IMR-90 (cell line): ENCODE data around the gene HDAC8. TPM values are rescaled to one million over a fixed set of nuclear protein-coding genes. Genes with fewer than 3 reads are reported as not detected.
"Not testable (repeated sequence)": the region's sequence is repeated elsewhere in the genome, so short reads cannot be mapped to it uniquely, and the experiment has no call there.

Experiments used
- ATAC-seq: fragments of 200-7000 bp; cut with Tn5 transposase; 2 replicates; pipeline ENCODE4 v1.9.1; 2020; ENCODE audit warnings: low read depth, mild to moderate bottlenecking, moderate library complexity
- BruUV-seq: library from RNA; stranded (reverse); fragments of 400-500 nt; replicated peaks from 2 replicates; lab custom pipeline; 2021; lab: Mats Ljungman, UMichigan
- CTCF ChIA-PET: fragments of 300-600 bp; formaldehyde crosslinking; extraction: SDS; loops from one replicate; lab custom pipeline; 2021; ENCODE audit warnings: antibody characterized with exemption; lab: Yijun Ruan, JAX
- POLR2A ChIA-PET: fragments of 300-600 bp; sonication (Branson Sonifier 250); formaldehyde crosslinking; loops from one replicate; lab custom pipeline; 2022; ENCODE audit warnings: antibody characterized with exemption; ENCODE audit not compliant: unreplicated experiment; lab: Charles Lee
- DNase-seq: peaks from one replicate; pipeline ENCODE4 v3.0.0; 2013
- H2AFZ ChIP-seq: replicated peaks from 2 replicates; pipeline ENCODE3; 2013; ENCODE audit warnings: low read length, mild to moderate bottlenecking; ENCODE audit not compliant: poor library complexity
- H2AK5ac ChIP-seq: 2 replicates; pipeline ENCODE4 v1.6.1; 2013; ENCODE audit warnings: low read depth, low read length, inconsistent platforms
- H2AK9ac ChIP-seq: replicated peaks from 2 replicates; pipeline ENCODE3; 2013; ENCODE audit warnings: mild to moderate bottlenecking, low read depth, low read length, moderate library complexity; ENCODE audit not compliant: poor library complexity
- H2BK120ac ChIP-seq: 2 replicates; pipeline ENCODE4 v1.6.1; 2013; ENCODE audit warnings: low read depth, low read length, inconsistent platforms
- H2BK15ac ChIP-seq: 3 replicates; pipeline ENCODE4 v1.6.1; 2013; ENCODE audit warnings: low read depth, low read length, inconsistent platforms
- H2BK20ac ChIP-seq: 2 replicates; pipeline ENCODE4 v1.6.1; 2013; ENCODE audit warnings: low read depth, mild to moderate bottlenecking, inconsistent platforms, low read length, moderate library complexity
- H2BK5ac ChIP-seq: 2 replicates; pipeline ENCODE4 v1.6.1; 2013; ENCODE audit warnings: mild to moderate bottlenecking, low read depth, low read length, inconsistent platforms; ENCODE audit not compliant: poor library complexity, severe bottlenecking
- H3K14ac ChIP-seq: replicated peaks from 2 replicates; pipeline ENCODE4 v1.6.1; 2013; ENCODE audit warnings: low read depth, low read length, inconsistent platforms
- H3K18ac ChIP-seq: 2 replicates; pipeline ENCODE4 v1.6.1; 2013; ENCODE audit warnings: low read depth, low read length, control low read depth
- H3K23ac ChIP-seq: 2 replicates; pipeline ENCODE4 v1.6.1; 2013; ENCODE audit warnings: low read depth, low read length, inconsistent platforms
- H3K27ac ChIP-seq: 2 replicates; pipeline ENCODE4 v1.5.1; 2013; ENCODE audit warnings: mild to moderate bottlenecking, control low read depth, low read length; ENCODE audit not compliant: insufficient read depth
- H3K27me3 ChIP-seq: 2 replicates; pipeline ENCODE4 v1.6.1; 2013; ENCODE audit warnings: low read length; ENCODE audit not compliant: control insufficient read depth, insufficient read depth
- H3K36me3 ChIP-seq: 2 replicates; pipeline ENCODE4 v1.6.1; 2013; ENCODE audit warnings: low read length, mixed read lengths; ENCODE audit not compliant: control insufficient read depth, insufficient read depth
- H3K4ac ChIP-seq: 2 replicates; pipeline ENCODE4 v1.6.1; 2013; ENCODE audit warnings: low read depth, low read length, inconsistent platforms
- H3K4me1 ChIP-seq: 2 replicates; pipeline ENCODE4 v1.6.1; 2013; ENCODE audit warnings: low read length, mixed read lengths; ENCODE audit not compliant: control insufficient read depth, insufficient read depth
- H3K4me2 ChIP-seq: 2 replicates; pipeline ENCODE4 v1.6.1; 2013; ENCODE audit warnings: low read depth, mild to moderate bottlenecking, control low read depth, low read length, moderate library complexity
- H3K4me3 ChIP-seq: 2 replicates; pipeline ENCODE4 v1.5.1; 2013; ENCODE audit warnings: low read depth, mild to moderate bottlenecking, control low read depth, low read length, moderate library complexity; ENCODE audit not compliant: insufficient read depth
- H3K56ac ChIP-seq: 2 replicates; pipeline ENCODE4 v1.6.1; 2013; ENCODE audit warnings: low read length, inconsistent platforms; ENCODE audit not compliant: insufficient read depth; ENCODE audit errors: extremely low read depth
- H3K79me1 ChIP-seq, 2 experiments: 2 replicates each; pipeline ENCODE4 v1.6.1; 2013; ENCODE audit warnings: low read length in 2 of 2, inconsistent platforms in 1 of 2, low read depth in 1 of 2
- H3K9ac ChIP-seq: 2 replicates; pipeline ENCODE4 v1.6.1; 2013; ENCODE audit warnings: low read depth, low read length, control low read depth
- H3K9me1 ChIP-seq: 2 replicates; pipeline ENCODE4 v1.6.1; 2013; ENCODE audit warnings: low read length, inconsistent platforms; ENCODE audit not compliant: insufficient read depth
- H3K9me3 ChIP-seq: 2 replicates; pipeline ENCODE4 v1.6.1; 2013; ENCODE audit warnings: low read length; ENCODE audit not compliant: control insufficient read depth, insufficient read depth
- H4K20me1 ChIP-seq: 2 replicates; pipeline ENCODE4 v1.6.1; 2013; ENCODE audit warnings: low read length, inconsistent platforms; ENCODE audit not compliant: insufficient read depth
- H4K5ac ChIP-seq: 2 replicates; pipeline ENCODE4 v1.6.1; 2013; ENCODE audit warnings: mild to moderate bottlenecking, low read depth, low read length, control low read depth
- H4K8ac ChIP-seq, 2 experiments: 2 replicates each; pipeline ENCODE4 v1.6.1; 2013; ENCODE audit warnings: low read depth in 2 of 2, low read length in 2 of 2, control low read depth in 1 of 2, inconsistent platforms in 1 of 2
- H4K91ac ChIP-seq: 2 replicates; pipeline ENCODE4 v1.6.1; 2013; ENCODE audit warnings: low read depth, low read length, inconsistent platforms; ENCODE audit not compliant: insufficient read depth
- BHLHE40 ChIP-seq: fragments of 150-350 bp; IDR thresholded peaks from 2 replicates; pipeline ENCODE4 v1.6.1; 2016; ENCODE audit warnings: mild to moderate bottlenecking, low read depth, low read length
- CEBPB ChIP-seq: IDR thresholded peaks from 2 replicates; pipeline ENCODE4 v1.6.1; 2012; ENCODE audit warnings: low read depth, low read length, improper control_type of control experiment
- CHD1 ChIP-seq: IDR thresholded peaks from 2 replicates; pipeline ENCODE4 v1.6.1; 2012; ENCODE audit warnings: low read depth, low read length, improper control_type of control experiment
- FOS ChIP-seq: fragments of 150-350 bp; IDR thresholded peaks from 2 replicates; pipeline ENCODE4 v1.6.1; 2016; ENCODE audit warnings: low read depth, low read length
- MAZ ChIP-seq: IDR thresholded peaks from 2 replicates; pipeline ENCODE4 v1.6.1; 2012; ENCODE audit warnings: low read depth, mild to moderate bottlenecking, low read length, improper control_type of control experiment, moderate library complexity, borderline replicate concordance
- MXI1 ChIP-seq: IDR thresholded peaks from 2 replicates; pipeline ENCODE4 v1.6.1; 2012; ENCODE audit warnings: low read depth, mild to moderate bottlenecking, low read length, moderate library complexity, borderline replicate concordance
- NFE2L2 ChIP-seq: fragments of 150-350 bp; IDR thresholded peaks from 2 replicates; pipeline ENCODE4 v1.6.1; 2016; ENCODE audit warnings: low read depth, mild to moderate bottlenecking, low read length
- RAD21 ChIP-seq: IDR thresholded peaks from 2 replicates; pipeline ENCODE4 v1.6.1; 2012; ENCODE audit warnings: low read length, improper control_type of control experiment
- RCOR1 ChIP-seq: IDR thresholded peaks from 2 replicates; pipeline ENCODE4 v1.6.1; 2012; ENCODE audit warnings: mild to moderate bottlenecking, low read length, improper control_type of control experiment; ENCODE audit not compliant: insufficient replicate concordance
- SMC3 ChIP-seq: fragments of 150-350 bp; IDR thresholded peaks from 2 replicates; pipeline ENCODE4 v1.6.1; 2016; ENCODE audit warnings: low read depth, mild to moderate bottlenecking, antibody characterized with exemption, low read length, moderate library complexity
- WGBS, 2 experiments: methylation state at CpG; one replicate each; pipeline versions ENCODE4 v1.1.5 to v1.1.7; 2013; ENCODE audit warnings: missing lambda C conversion rate in 2 of 2; ENCODE audit not compliant: insufficient read length in 1 of 2; ENCODE audit errors: extremely low coverage in 2 of 2; 5-methylcytosine and 5-hydroxymethylcytosine counted together
- dilution Hi-C: fragments of 300-500 bp; cut with HindIII; formaldehyde crosslinking; loops from one replicate; pipeline ENCODE4 v1.14.3; 2018; ENCODE audit warnings: low sequenced_read_pairs; ENCODE audit not compliant: unreplicated experiment
- in situ Hi-C: fragments of 300-500 bp; cut with MboI; formaldehyde crosslinking; loops from 3 replicates; pipeline ENCODE4 v1.14.3; 2019; ENCODE audit warnings: low sequenced_read_pairs, inconsistent platforms, mixed read lengths
- intact Hi-C: fragments of 100-400 bp; cut with micrococcal nuclease; formaldehyde crosslinking; loops from 2 replicates; pipeline ENCODE4 v1.10.0; 2022
- polyA plus RNA-seq, 3 experiments: library from polyadenylated mRNA; depleted of rRNA; stranded (reverse); fragments of >200 nt; gene quantifications; 2 replicates each; pipeline ENCODE4 v1.2.3, GENCODE V29; 2012; ENCODE audit warnings: low replicate concordance in 1 of 3
- total RNA-seq: library from RNA; depleted of rRNA; stranded (reverse); fragments of >200 nt; gene quantifications from 2 replicates; pipeline ENCODE4 v1.2.3, GENCODE V29; 2012

The HDAC8 gene
- total and polyA plus RNA-seq, 2 of the 4 experiments (the other 2 are of a cell fraction) = 16.1 to 28.5 TPM

DNA sequence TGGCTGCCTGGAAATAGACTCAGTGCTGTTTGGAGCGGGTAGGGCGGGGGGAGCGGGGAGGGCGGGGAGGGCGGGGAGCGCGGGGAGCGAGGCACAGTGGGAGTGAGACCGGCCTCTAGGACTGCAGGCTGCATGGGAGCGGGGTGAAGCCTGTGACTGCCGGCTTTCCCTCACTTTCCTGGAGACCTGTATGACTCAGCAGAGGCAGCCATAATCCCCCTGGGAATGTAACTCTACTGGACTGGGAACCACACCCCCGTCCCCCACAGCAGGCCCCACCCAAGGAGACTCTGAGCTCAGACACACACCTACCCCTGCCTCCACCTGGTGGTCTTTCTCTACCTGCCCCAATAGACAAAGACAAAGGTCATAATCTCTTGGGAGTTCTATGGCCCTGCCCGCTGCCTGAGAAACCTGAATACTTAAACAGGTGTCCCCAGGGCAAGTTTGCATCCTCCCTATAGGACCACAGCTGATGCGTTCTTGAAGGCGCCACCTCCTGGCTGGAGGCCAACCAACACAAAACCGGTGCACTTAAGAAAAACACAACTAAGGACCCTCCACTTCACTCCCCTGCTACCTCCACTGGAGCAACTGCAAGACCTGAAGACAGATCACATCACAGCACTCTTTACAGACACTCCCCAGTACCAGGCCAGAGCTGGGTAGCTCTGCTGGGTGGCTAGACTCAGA lies 18.0 kb downstream of the HDAC8 start:
- TF ChIP-seq CEBPB (no peak), RCOR1 (no peak), RAD21 (no peak), NFE2L2 (no peak), SMC3 (no peak), MXI1 (no peak), CHD1 (no peak), MAZ (no peak), BHLHE40 (no peak), FOS (no peak)
- Histone ChIP-seq H2BK20ac (no peak overlapping the region), H3K79me1 (peaks cover 0 to 7% of the 10 kb centered on the region in 2 experiments; a peak in 3 of 4 replicates), H4K5ac (no peak overlapping the region), H3K4me1 (no peaks in the 10 kb centered on the region), H2AK9ac (no peak overlapping the region), H3K56ac (no peak overlapping the region), H2AK5ac (no peak overlapping the region), H2BK120ac (no peak overlapping the region), H3K4me2 (no peak overlapping the region), H4K8ac (no peak overlapping the region), H4K20me1 (no peaks in the 10 kb centered on the region; the same call in 1 of the 2 replicates), H3K18ac (no peak overlapping the region), H3K4me3 (no peak overlapping the region), H3K27me3 (no peaks in the 10 kb centered on the region; the same call in 1 of the 2 replicates), H2BK5ac (no peak overlapping the region), H3K27ac (no peak overlapping the region), H3K9me3 (no peaks in the 10 kb centered on the region), H3K36me3 (peaks cover 2% of the 10 kb centered on the region; the same call in 1 of the 2 replicates), H3K9ac (no peak overlapping the region), H3K9me1 (no peaks in the 10 kb centered on the region), H3K4ac (no peak overlapping the region), H4K91ac (no peak overlapping the region), H3K23ac (no peak overlapping the region), H2BK15ac (no peak overlapping the region), H3K14ac (no peak overlapping the region), H2AFZ (no peak overlapping the region)
- BruUV-seq = no TSS peak
- ChIA-PET POLR2A (interaction anchor here (0.6 kb wide), 1 partner anchor 13 kb away, joined by 14 read pairs; no protein-coding TSS in a partner anchor), CTCF (no interaction called here)
- ATAC-seq (no peak), DNase-seq (no peak)
- 72% methylated on average over 6 of the region's 16 CpGs; no CpG with 5 or more reads in 1 of the 2 experiments for WGBS, 2 experiments
- in situ Hi-C loops = no loop called here
- dilution Hi-C loops = no loop called here
- intact Hi-C loops = no loop called here

GRCh38 chrX:72552443-72552842 lies 20.2 kb downstream of the HDAC8 start:
- ATAC-seq, H2AK5ac ChIP-seq, H3K56ac ChIP-seq, H3K36me3 ChIP-seq, H3K27ac ChIP-seq, in situ Hi-C loops, H3K4me1 ChIP-seq, H4K5ac ChIP-seq, H3K4me3 ChIP-seq, H3K27me3 ChIP-seq, H3K23ac ChIP-seq, H4K20me1 ChIP-seq, CTCF ChIA-PET, H4K91ac ChIP-seq, H3K9ac ChIP-seq, H2BK120ac ChIP-seq, H3K4ac ChIP-seq, POLR2A ChIA-PET, H3K14ac ChIP-seq, H2AFZ ChIP-seq, BruUV-seq, H3K9me3 ChIP-seq, H2BK5ac ChIP-seq, H2BK20ac ChIP-seq, H3K79me1 ChIP-seq, H2BK15ac ChIP-seq, DNase-seq, H4K8ac ChIP-seq, intact Hi-C loops, H3K9me1 ChIP-seq, H3K18ac ChIP-seq, dilution Hi-C loops, H2AK9ac ChIP-seq, H3K4me2 ChIP-seq: not testable (repeated sequence)
- WGBS, 2 experiments = no CpG with 5 or more reads among the region's 6 CpGs
